ENCODE results near the gene VSIG10. TPM values are rescaled to one million over a fixed set of nuclear protein-coding genes. Genes with fewer than 3 reads are reported as not detected.

Gene VSIG10
- total RNA-seq, 1 donor from 2014 or later: 12.0 TPM

GRCh38 chr12:118034429-118035189 is 69.2 kb downstream of the VSIG10 start:
- Histone ChIP-seq H3K27ac (ENCODE audit: low read depth, low read length) (no peak overlapping the region), H3K4me3 (ENCODE audit: insufficient read depth, low read depth, low read length) (no peak overlapping the region), H3K4me1 (ENCODE audit: insufficient read depth, low read length) (peaks cover 8% of the 10 kb centered on the region), H3K36me3 (ENCODE audit: insufficient read depth, low read length) (peaks cover 70% of the 10 kb centered on the region), H3K9ac (ENCODE audit: low read length) (no peak overlapping the region), H4K20me1 (ENCODE audit: insufficient read depth, low read length) (peaks cover 33% of the 10 kb centered on the region), H3K9me3 (ENCODE audit: insufficient read depth, low read depth, low read length) (no peaks in the 10 kb centered on the region), H3K27me3 (ENCODE audit: insufficient read depth, low read length) (no peaks in the 10 kb centered on the region), H3K4me2 (ENCODE audit: low read length) (no peak overlapping the region), H2AFZ (ENCODE audit: low read depth, low read length) (no peak overlapping the region), H3K79me2 (ENCODE audit: insufficient read depth, low read length) (peaks cover 4% of the 10 kb centered on the region)
- no peak for TF ChIP-seq EZH2 (IDR thresholded peaks at IDR 0.05; ENCODE audit: insufficient read depth, low read length)
- peak; percentile 54 for TF ChIP-seq CTCF (IDR thresholded peaks at IDR 0.05; ENCODE audit: insufficient read depth, low read depth, low read length)
- peaks cover 7% of the 10 kb centered on the region for H3K36me3 Mint-ChIP-seq (ENCODE audit: low read depth, unreplicated experiment)
- no peaks in the 10 kb centered on the region for H3K27me3 Mint-ChIP-seq (ENCODE audit: low read depth, unreplicated experiment)
- DNase-seq (ENCODE audit: low read depth): peak; percentile 45
- no peaks in the 10 kb centered on the region for H3K9me3 Mint-ChIP-seq (ENCODE audit: unreplicated experiment)
- FAIRE-seq: no peak
- H3K4me3 Mint-ChIP-seq (ENCODE audit: unreplicated experiment): no peak overlapping the region
- peak overlapping the region; percentile 4 for H3K27ac Mint-ChIP-seq (ENCODE audit: unreplicated experiment)
- peaks cover 4% of the 10 kb centered on the region for H3K4me1 Mint-ChIP-seq (ENCODE audit: low read depth, unreplicated experiment)

DNA sequence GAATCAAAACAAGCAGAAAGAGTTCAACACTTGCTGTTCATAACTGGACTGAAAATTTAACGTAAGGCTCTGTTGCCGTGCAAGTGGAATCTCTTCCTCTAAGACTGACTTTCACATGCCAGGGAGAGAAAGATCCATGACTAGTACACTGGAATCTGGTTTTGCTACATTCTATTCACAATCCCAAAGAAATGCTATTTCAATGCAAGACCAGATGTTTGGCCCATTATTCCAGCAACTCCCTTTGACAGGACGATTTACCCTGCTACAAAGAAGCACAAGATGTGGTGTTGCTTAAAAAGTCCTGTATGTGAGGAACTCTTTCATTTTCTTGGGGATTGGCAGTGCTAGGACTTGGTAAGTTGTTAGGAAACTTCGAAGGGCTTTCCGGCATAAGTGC is 69.9 kb downstream of the VSIG10 start:
- H4K20me1 ChIP-seq (ENCODE audit: insufficient read depth, low read length): peaks cover 28% of the 10 kb centered on the region
- peaks cover 8% of the 10 kb centered on the region for H3K4me1 ChIP-seq (ENCODE audit: insufficient read depth, low read length)
- H3K4me1 Mint-ChIP-seq (ENCODE audit: low read depth, unreplicated experiment): peaks cover 4% of the 10 kb centered on the region
- H3K79me2 ChIP-seq (ENCODE audit: insufficient read depth, low read length): peaks cover 4% of the 10 kb centered on the region
- DNase-seq (ENCODE audit: low read depth) (no peak), FAIRE-seq (peak; percentile 55)
- H3K36me3 Mint-ChIP-seq (ENCODE audit: low read depth, unreplicated experiment): peaks cover 7% of the 10 kb centered on the region
- no peak overlapping the region for H3K27ac Mint-ChIP-seq (ENCODE audit: unreplicated experiment)
- H3K27me3 Mint-ChIP-seq (ENCODE audit: low read depth, unreplicated experiment): no peaks in the 10 kb centered on the region
- TF ChIP-seq CTCF (IDR thresholded peaks at IDR 0.05; ENCODE audit: insufficient read depth, low read depth, low read length) (no peak), EZH2 (IDR thresholded peaks at IDR 0.05; ENCODE audit: insufficient read depth, low read length) (no peak)
- H3K36me3 ChIP-seq (ENCODE audit: insufficient read depth, low read length): peaks cover 68% of the 10 kb centered on the region
- H3K27ac ChIP-seq (ENCODE audit: low read depth, low read length): peak overlapping the region; percentile 22
- no peaks in the 10 kb centered on the region for H3K9me3 ChIP-seq (ENCODE audit: insufficient read depth, low read depth, low read length)
- no peak overlapping the region for H2AFZ ChIP-seq (ENCODE audit: low read depth, low read length)
- H3K9ac ChIP-seq (ENCODE audit: low read length): no peak overlapping the region
- no peaks in the 10 kb centered on the region for H3K9me3 Mint-ChIP-seq (ENCODE audit: unreplicated experiment)
- H3K27me3 ChIP-seq (ENCODE audit: insufficient read depth, low read length): no peaks in the 10 kb centered on the region
- H3K4me2 ChIP-seq (ENCODE audit: low read length): peak overlapping the region; percentile 30
- no peak overlapping the region for H3K4me3 Mint-ChIP-seq (ENCODE audit: unreplicated experiment)
- H3K4me3 ChIP-seq (ENCODE audit: insufficient read depth, low read depth, low read length): no peak overlapping the region

DNA sequence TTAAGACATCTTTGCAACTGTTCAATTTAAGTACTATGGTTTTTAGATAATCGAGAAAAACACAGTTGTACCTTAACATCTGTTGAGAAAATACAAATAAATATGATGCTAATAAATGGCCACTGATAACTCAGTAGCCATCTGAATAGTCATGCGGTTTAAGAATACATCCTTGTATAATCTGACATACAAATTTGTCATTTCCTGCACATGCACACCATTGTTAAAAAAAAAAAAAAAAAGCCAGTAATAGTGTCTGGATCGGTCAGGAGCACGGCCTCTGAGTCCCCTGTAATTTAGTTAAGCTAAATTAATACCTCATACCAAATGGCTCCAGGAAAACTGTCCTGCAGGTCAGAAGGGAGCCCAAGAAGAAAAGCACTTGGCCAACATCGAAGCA is 70.5 kb downstream of the VSIG10 start:
- Histone ChIP-seq H3K36me3 (ENCODE audit: insufficient read depth, low read length) (peaks cover 67% of the 10 kb centered on the region), H3K9me3 (ENCODE audit: insufficient read depth, low read depth, low read length) (no peaks in the 10 kb centered on the region), H3K27me3 (ENCODE audit: insufficient read depth, low read length) (no peaks in the 10 kb centered on the region), H3K27ac (ENCODE audit: low read depth, low read length) (peak overlapping the region; percentile 22), H3K4me3 (ENCODE audit: insufficient read depth, low read depth, low read length) (no peak overlapping the region), H3K79me2 (ENCODE audit: insufficient read depth, low read length) (peaks cover 4% of the 10 kb centered on the region), H3K9ac (ENCODE audit: low read length) (no peak overlapping the region), H3K4me2 (ENCODE audit: low read length) (peak overlapping the region; percentile 30), H3K4me1 (ENCODE audit: insufficient read depth, low read length) (peaks cover 8% of the 10 kb centered on the region), H4K20me1 (ENCODE audit: insufficient read depth, low read length) (peaks cover 26% of the 10 kb centered on the region), H2AFZ (ENCODE audit: low read depth, low read length) (no peak overlapping the region)
- FAIRE-seq: no peak
- Mint-ChIP-seq H3K27ac (ENCODE audit: unreplicated experiment) (no peak overlapping the region), H3K4me1 (ENCODE audit: low read depth, unreplicated experiment) (peaks cover 4% of the 10 kb centered on the region), H3K9me3 (ENCODE audit: unreplicated experiment) (no peaks in the 10 kb centered on the region), H3K27me3 (ENCODE audit: low read depth, unreplicated experiment) (no peaks in the 10 kb centered on the region), H3K4me3 (ENCODE audit: unreplicated experiment) (no peak overlapping the region), H3K36me3 (ENCODE audit: low read depth, unreplicated experiment) (peaks cover 10% of the 10 kb centered on the region)
- no peak for DNase-seq (ENCODE audit: low read depth)
- no peak for TF ChIP-seq EZH2 (IDR thresholded peaks at IDR 0.05; ENCODE audit: insufficient read depth, low read length)
- no peak for TF ChIP-seq CTCF (IDR thresholded peaks at IDR 0.05; ENCODE audit: insufficient read depth, low read depth, low read length)
